NCI-H2196 treated with DMSO at 0.1 percent for 48 hours (cell line): Measurements from ENCODE around the gene ADAMTSL1.

Experiments used
- DNase-seq: peaks from one replicate; lab custom pipeline; 2025; ENCODE audit not compliant: unreplicated experiment; lab: John Stamatoyannopoulos, UW

ADAMTSL1 gene

GRCh38 chr9:18722882-18723281 lies 248.9 kb downstream of the ADAMTSL1 start:
- DNase-seq, result no peak

GRCh38 chr9:18723366-18723765 lies 249.4 kb downstream of the ADAMTSL1 start:
- DNase-seq, result no peak

GRCh38 chr9:18726546-18726945 lies 252.6 kb downstream of the ADAMTSL1 start:
- no peak for DNase-seq

GRCh38 chr9:18727904-18728303 lies 254.0 kb downstream of the ADAMTSL1 start:
- no peak for DNase-seq

- no peak for DNase-seq
These were observed 254.7 kb downstream of the ADAMTSL1 start for GRCh38 chr9:18728642-18729041.

- DNase-seq, result no peak
These were observed 256.3 kb downstream of the ADAMTSL1 start for GRCh38 chr9:18730241-18730640.

- DNase-seq, result no peak
These were observed 265.2 kb downstream of the ADAMTSL1 start for GRCh38 chr9:18739127-18739526.

- DNase-seq, result no peak
These were observed 265.8 kb downstream of the ADAMTSL1 start for GRCh38 chr9:18739641-18740318.

GRCh38 chr9:18741359-18741758 lies 267.4 kb downstream of the ADAMTSL1 start:
- DNase-seq, result no peak

GRCh38 chr9:18741945-18742344 lies 268.0 kb downstream of the ADAMTSL1 start:
- DNase-seq, result no peak

GRCh38 chr9:18743421-18743820 lies 269.5 kb downstream of the ADAMTSL1 start:
- no peak for DNase-seq

- no peak for DNase-seq
These were observed 270.0 kb downstream of the ADAMTSL1 start for GRCh38 chr9:18743971-18744370.

GRCh38 chr9:18745710-18746109 lies 271.8 kb downstream of the ADAMTSL1 start:
- DNase-seq, result no peak

- DNase-seq, result peak; percentile 17
These were observed 272.7 kb downstream of the ADAMTSL1 start for GRCh38 chr9:18746631-18747030.

- no peak for DNase-seq
These were observed 273.6 kb downstream of the ADAMTSL1 start for GRCh38 chr9:18747595-18747994.

GRCh38 chr9:18748251-18748701 lies 274.3 kb downstream of the ADAMTSL1 start:
- no peak for DNase-seq

GRCh38 chr9:18749711-18750110 lies 275.8 kb downstream of the ADAMTSL1 start:
- DNase-seq, result no peak

GRCh38 chr9:18753904-18754303 lies 280.0 kb downstream of the ADAMTSL1 start:
- DNase-seq, result no peak

GRCh38 chr9:18754537-18754936 lies 280.6 kb downstream of the ADAMTSL1 start:
- DNase-seq, result no peak

- no peak for DNase-seq
These were observed 281.3 kb downstream of the ADAMTSL1 start for GRCh38 chr9:18755263-18755662.

GRCh38 chr9:18756712-18757125 lies 282.8 kb downstream of the ADAMTSL1 start:
- no peak for DNase-seq

- DNase-seq, result no peak
These were observed 285.9 kb downstream of the ADAMTSL1 start for GRCh38 chr9:18759827-18760226.

- DNase-seq, result no peak
These were observed 287.9 kb downstream of the ADAMTSL1 start for GRCh38 chr9:18761742-18762300.
